HG03108 (cell line): ENCODE measurements around the gene DIDO1.
"Not testable (repeated sequence)": the region's sequence is repeated elsewhere in the genome, so short reads cannot be mapped to it uniquely, and the experiment has no call there.

Experiments used
- ATAC-seq: cut with Tn5 transposase; IDR thresholded peaks from one replicate; pipeline ENCODE4 v1.9.1; 2021; ENCODE audit warnings: moderate library complexity; ENCODE audit not compliant: unreplicated experiment

Gene DIDO1

GRCh38 chr20:62858058-62858830, 68.1 kb downstream of the DIDO1 start:
- no peak for ATAC-seq

GRCh38 chr20:62856931-62857619, 69.2 kb downstream of the DIDO1 start:
- ATAC-seq, result no peak

GRCh38 chr20:62855120-62855519, 71.2 kb downstream of the DIDO1 start:
- no peak for ATAC-seq

- ATAC-seq, result no peak
Observed at GRCh38 chr20:62854121-62854520, 72.2 kb downstream of the DIDO1 start.

- not testable (repeated sequence) for ATAC-seq
Observed at GRCh38 chr20:62853304-62853703, 73.0 kb downstream of the DIDO1 start.

- ATAC-seq, result no peak
Observed at GRCh38 chr20:62852841-62853240, 73.5 kb downstream of the DIDO1 start.

GRCh38 chr20:62852196-62852595, 74.1 kb downstream of the DIDO1 start:
- ATAC-seq, result no peak

- no peak for ATAC-seq
Observed at GRCh38 chr20:62850333-62850974, 75.9 kb downstream of the DIDO1 start.

- no peak for ATAC-seq
Observed at GRCh38 chr20:62849431-62849830, 76.9 kb downstream of the DIDO1 start.

- not testable (repeated sequence) for ATAC-seq
Observed at GRCh38 chr20:62848917-62849316, 77.4 kb downstream of the DIDO1 start.

GRCh38 chr20:62846166-62846890, 80.0 kb downstream of the DIDO1 start:
- no peak for ATAC-seq

- ATAC-seq, result no peak
Observed at GRCh38 chr20:62845416-62846160, 80.7 kb downstream of the DIDO1 start.

GRCh38 chr20:62844182-62844581, 82.1 kb downstream of the DIDO1 start:
- ATAC-seq, result no peak

- ATAC-seq, result no peak
Observed at GRCh38 chr20:62843656-62844055, 82.6 kb downstream of the DIDO1 start.

GRCh38 chr20:62841705-62842212, 84.5 kb downstream of the DIDO1 start:
- ATAC-seq, result no peak

- no peak for ATAC-seq
Observed at GRCh38 chr20:62840244-62841197, 85.8 kb downstream of the DIDO1 start.

- no peak for ATAC-seq
Observed at GRCh38 chr20:62839816-62840215, 86.5 kb downstream of the DIDO1 start.

- no peak for ATAC-seq
Observed at GRCh38 chr20:62839261-62839660, 87.0 kb downstream of the DIDO1 start.
